ENCODE data around the gene MYLK. TPM values are rescaled to one million over a fixed set of nuclear protein-coding genes. Genes with fewer than 3 reads are reported as not detected.
"Not testable (repeated sequence)": the region's sequence is repeated elsewhere in the genome, so short reads cannot be mapped to it uniquely, and the experiment has no call there.

Gene MYLK
- total RNA-seq, 2 donors from 2014 or later: 2.1 to 52.1 TPM

- H3K4me3 Mint-ChIP-seq: no peak overlapping the region
Observed at GRCh38 chr3:123752228-123752627, 131.9 kb downstream of the MYLK start.

GRCh38 chr3:123751433-123751832, 132.7 kb downstream of the MYLK start:
- Mint-ChIP-seq H3K27ac (no peak overlapping the region), H3K4me1 (peaks cover 2% of the 10 kb centered on the region), H3K4me3 (no peak overlapping the region), H3K36me3 (ENCODE audit: low read depth) (peaks cover 3% of the 10 kb centered on the region), H3K27me3 (peaks cover 10% of the 10 kb centered on the region)
- DNase-seq (no peak), ATAC-seq (no peak)
- no peaks in the 10 kb centered on the region for H3K9me3 ChIP-seq (ENCODE audit: control insufficient read depth, low read length, poor library complexity, severe bottlenecking)

More at GRCh38 chr3:123752228-123752627, 131.9 kb downstream of the MYLK start:
- Mint-ChIP-seq H3K27ac (no peak overlapping the region), H3K4me1 (peaks cover 4% of the 10 kb centered on the region), H3K27me3 (peaks cover 13% of the 10 kb centered on the region), H3K36me3 (ENCODE audit: low read depth) (peaks cover 3% of the 10 kb centered on the region)
- no peaks in the 10 kb centered on the region for H3K9me3 ChIP-seq (ENCODE audit: control insufficient read depth, low read length, poor library complexity, severe bottlenecking)
- DNase-seq: no peak
- no peak for ATAC-seq

GRCh38 chr3:123750659-123751420, 133.3 kb downstream of the MYLK start:
- peaks cover 2% of the 10 kb centered on the region for H3K4me1 Mint-ChIP-seq
- ATAC-seq (no peak), DNase-seq (no peak)
- no peak overlapping the region for H3K27ac Mint-ChIP-seq
- no peak overlapping the region for H3K4me3 Mint-ChIP-seq
- H3K27me3 Mint-ChIP-seq: peaks cover 10% of the 10 kb centered on the region
- H3K36me3 Mint-ChIP-seq (ENCODE audit: low read depth): peaks cover 3% of the 10 kb centered on the region
- H3K9me3 ChIP-seq (ENCODE audit: control insufficient read depth, low read length, poor library complexity, severe bottlenecking): no peaks in the 10 kb centered on the region

- peaks cover 13% of the 10 kb centered on the region for H3K27me3 Mint-ChIP-seq
- H3K9me3 ChIP-seq (ENCODE audit: control insufficient read depth, low read length, poor library complexity, severe bottlenecking): no peaks in the 10 kb centered on the region
- peaks cover 2% of the 10 kb centered on the region for H3K4me1 Mint-ChIP-seq
- no peak for ATAC-seq
- no peak overlapping the region for H3K27ac Mint-ChIP-seq
- DNase-seq: no peak
- H3K36me3 Mint-ChIP-seq (ENCODE audit: low read depth): peaks cover 3% of the 10 kb centered on the region
- no peak overlapping the region for H3K4me3 Mint-ChIP-seq
Observed at GRCh38 chr3:123750209-123750608, 133.9 kb downstream of the MYLK start.

- H3K27me3 Mint-ChIP-seq: peaks cover 16% of the 10 kb centered on the region
- no peak for ATAC-seq
- H3K4me3 Mint-ChIP-seq: no peak overlapping the region
- DNase-seq: no peak
- no peaks in the 10 kb centered on the region for H3K9me3 ChIP-seq (ENCODE audit: control insufficient read depth, low read length, poor library complexity, severe bottlenecking)
- peaks cover 3% of the 10 kb centered on the region for H3K36me3 Mint-ChIP-seq (ENCODE audit: low read depth)
- H3K4me1 Mint-ChIP-seq: peaks cover 2% of the 10 kb centered on the region
- no peak overlapping the region for H3K27ac Mint-ChIP-seq
Observed at GRCh38 chr3:123749711-123750110, 134.4 kb downstream of the MYLK start.

GRCh38 chr3:123745184-123745855, 138.8 kb downstream of the MYLK start:
- no peak for ATAC-seq
- H3K27me3 Mint-ChIP-seq: peaks cover 34% of the 10 kb centered on the region

GRCh38 chr3:123744064-123744463, 140.1 kb downstream of the MYLK start:
- ATAC-seq (no peak), DNase-seq (no peak)
- no peak overlapping the region for H3K4me3 Mint-ChIP-seq
- H3K36me3 Mint-ChIP-seq (ENCODE audit: low read depth): peaks cover 3% of the 10 kb centered on the region
- H3K27me3 Mint-ChIP-seq: peaks cover 42% of the 10 kb centered on the region
- H3K4me1 Mint-ChIP-seq: no peaks in the 10 kb centered on the region
- H3K9me3 ChIP-seq (ENCODE audit: control insufficient read depth, low read length, poor library complexity, severe bottlenecking): no peaks in the 10 kb centered on the region
- no peak overlapping the region for H3K27ac Mint-ChIP-seq

More at GRCh38 chr3:123745184-123745855, 138.8 kb downstream of the MYLK start:
- H3K9me3 ChIP-seq (ENCODE audit: control insufficient read depth, low read length, poor library complexity, severe bottlenecking): no peaks in the 10 kb centered on the region
- peaks cover 3% of the 10 kb centered on the region for H3K36me3 Mint-ChIP-seq (ENCODE audit: low read depth)
- no peak overlapping the region for H3K4me3 Mint-ChIP-seq
- H3K27ac Mint-ChIP-seq: no peak overlapping the region
- DNase-seq: no peak
- no peaks in the 10 kb centered on the region for H3K4me1 Mint-ChIP-seq

GRCh38 chr3:123743121-123743520, 141.0 kb downstream of the MYLK start:
- Mint-ChIP-seq H3K36me3 (ENCODE audit: low read depth) (peaks cover 3% of the 10 kb centered on the region), H3K4me3 (no peak overlapping the region), H3K27me3 (peaks cover 47% of the 10 kb centered on the region), H3K4me1 (no peaks in the 10 kb centered on the region), H3K27ac (no peak overlapping the region)
- ATAC-seq (no peak), DNase-seq (no peak)
- no peaks in the 10 kb centered on the region for H3K9me3 ChIP-seq (ENCODE audit: control insufficient read depth, low read length, poor library complexity, severe bottlenecking)

- H3K9me3 ChIP-seq (ENCODE audit: control insufficient read depth, low read length, poor library complexity, severe bottlenecking): no peaks in the 10 kb centered on the region
- ATAC-seq: no peak
- H3K4me3 Mint-ChIP-seq: no peak overlapping the region
- H3K27ac Mint-ChIP-seq: no peak overlapping the region
- H3K36me3 Mint-ChIP-seq (ENCODE audit: low read depth): peaks cover 3% of the 10 kb centered on the region
- H3K4me1 Mint-ChIP-seq: no peaks in the 10 kb centered on the region
- no peak for DNase-seq
- peaks cover 47% of the 10 kb centered on the region for H3K27me3 Mint-ChIP-seq
Observed at GRCh38 chr3:123741041-123741511, 143.1 kb downstream of the MYLK start.

- Mint-ChIP-seq H3K27ac (no peak overlapping the region), H3K4me3 (no peak overlapping the region), H3K27me3 (peaks cover 46% of the 10 kb centered on the region), H3K36me3 (ENCODE audit: low read depth) (peaks cover 3% of the 10 kb centered on the region), H3K4me1 (no peaks in the 10 kb centered on the region)
- ATAC-seq (no peak), DNase-seq (no peak)
- H3K9me3 ChIP-seq (ENCODE audit: control insufficient read depth, low read length, poor library complexity, severe bottlenecking): no peaks in the 10 kb centered on the region
Observed at GRCh38 chr3:123740391-123740822, 143.7 kb downstream of the MYLK start.

GRCh38 chr3:123739754-123740153, 144.4 kb downstream of the MYLK start:
- no peak for ATAC-seq
- Mint-ChIP-seq H3K36me3 (ENCODE audit: low read depth) (peaks cover 3% of the 10 kb centered on the region), H3K4me3 (no peak overlapping the region), H3K27ac (no peak overlapping the region), H3K27me3 (peaks cover 45% of the 10 kb centered on the region), H3K4me1 (no peaks in the 10 kb centered on the region)
- H3K9me3 ChIP-seq (ENCODE audit: control insufficient read depth, low read length, poor library complexity, severe bottlenecking): no peaks in the 10 kb centered on the region
- no peak for DNase-seq

- Mint-ChIP-seq H3K4me1 (no peaks in the 10 kb centered on the region), H3K27me3 (peaks cover 51% of the 10 kb centered on the region), H3K36me3 (ENCODE audit: low read depth) (peaks cover 3% of the 10 kb centered on the region), H3K27ac (no peak overlapping the region), H3K4me3 (no peak overlapping the region)
- H3K9me3 ChIP-seq (ENCODE audit: control insufficient read depth, low read length, poor library complexity, severe bottlenecking): no peaks in the 10 kb centered on the region
- ATAC-seq (no peak), DNase-seq (no peak)
Observed at GRCh38 chr3:123739106-123739505, 145.0 kb downstream of the MYLK start.

GRCh38 chr3:123738522-123738921, 145.6 kb downstream of the MYLK start:
- H3K9me3 ChIP-seq (ENCODE audit: control insufficient read depth, low read length, poor library complexity, severe bottlenecking); H3K27ac Mint-ChIP-seq; H3K4me3 Mint-ChIP-seq; H3K36me3 Mint-ChIP-seq (ENCODE audit: low read depth); H3K4me1 Mint-ChIP-seq; ATAC-seq; DNase-seq: not testable (repeated sequence)
- peaks cover 51% of the 10 kb centered on the region for H3K27me3 Mint-ChIP-seq
